BJ (cell line): ENCODE data around the gene HAUS8. TPM values are rescaled to one million over a fixed set of nuclear protein-coding genes. Genes with fewer than 3 reads are reported as not detected.

Experiments used
- CTCF ChIA-PET: fragments of 350-600 bp; formaldehyde crosslinking; extraction: SDS; loops from one replicate; lab custom pipeline; 2021; ENCODE audit warnings: antibody characterized with exemption, inconsistent platforms; lab: Yijun Ruan, JAX
- POLR2A ChIA-PET: fragments of 300-600 bp; sonication (Branson Sonifier 250); formaldehyde crosslinking; extraction: SDS; loops from one replicate; lab custom pipeline; 2021; ENCODE audit warnings: antibody characterized with exemption; lab: Charles Lee
- DNase-seq: peaks from one replicate; pipeline ENCODE4 v3.0.0-alpha.2; 2011; ENCODE audit warnings: low read depth
- H3K27me3 ChIP-seq: 2 replicates; pipeline ENCODE4 v1.6.0; 2011; ENCODE audit warnings: low read length; ENCODE audit not compliant: control insufficient read depth, insufficient read depth
- H3K36me3 ChIP-seq: 2 replicates; pipeline ENCODE4 v1.5.1; 2011; ENCODE audit warnings: low read length; ENCODE audit not compliant: control insufficient read depth, insufficient read depth
- H3K4me3 ChIP-seq: 2 replicates; pipeline ENCODE4 v1.5.1; 2011; ENCODE audit warnings: low read depth, mild to moderate bottlenecking, control low read depth, low read length
- polyA plus RNA-seq: library from polyadenylated mRNA; depleted of rRNA; stranded (reverse); fragments of >200 nt; gene quantifications from 2 replicates; pipeline ENCODE4 v1.2.3, GENCODE V29; 2011
- TF ChIP-seq, protein P1 (sequence below): IDR thresholded peaks from 2 replicates; pipeline ENCODE4 v1.5.1; 2011; ENCODE audit warnings: low read depth, mild to moderate bottlenecking, control low read depth, inconsistent platforms, low read length, moderate library complexity; ENCODE audit not compliant: insufficient read depth

HAUS8 gene
- polyA plus RNA-seq, 1 experiment = 14.0 TPM

DNA sequence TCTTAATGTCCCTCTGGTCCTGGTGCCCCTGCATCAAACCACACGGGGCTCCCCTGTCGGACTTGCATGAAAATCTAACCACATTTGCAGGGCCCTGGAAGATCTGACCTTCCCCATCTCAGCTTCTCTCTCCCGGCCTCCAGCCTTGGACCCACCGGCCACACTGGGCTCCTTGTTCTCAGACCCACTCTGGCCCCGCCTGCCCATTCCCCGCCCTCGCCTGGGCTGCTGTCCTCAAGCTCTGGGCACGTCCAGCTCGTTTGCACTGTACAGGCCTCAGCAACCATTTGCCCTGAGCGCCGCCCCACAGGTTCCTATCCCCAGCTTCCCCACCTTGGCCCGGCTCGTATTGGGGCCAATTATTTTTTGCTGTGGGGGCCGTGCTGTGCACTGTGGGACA is 10.9 kb upstream of the HAUS8 start:
- ChIA-PET POLR2A (no interaction called here), CTCF (interaction anchor here (1.0 kb wide), 1 partner anchor 13 kb away, joined by 3 read pairs; no protein-coding TSS in a partner anchor)
- DNase-seq = no peak
- H3K36me3 ChIP-seq = peaks cover 2% of the 10 kb centered on the region; the same call in 1 of the 2 replicates
- H3K27me3 ChIP-seq = no peaks in the 10 kb centered on the region
- no peak overlapping the region for H3K4me3 ChIP-seq
- TF ChIP-seq, protein P1, sequence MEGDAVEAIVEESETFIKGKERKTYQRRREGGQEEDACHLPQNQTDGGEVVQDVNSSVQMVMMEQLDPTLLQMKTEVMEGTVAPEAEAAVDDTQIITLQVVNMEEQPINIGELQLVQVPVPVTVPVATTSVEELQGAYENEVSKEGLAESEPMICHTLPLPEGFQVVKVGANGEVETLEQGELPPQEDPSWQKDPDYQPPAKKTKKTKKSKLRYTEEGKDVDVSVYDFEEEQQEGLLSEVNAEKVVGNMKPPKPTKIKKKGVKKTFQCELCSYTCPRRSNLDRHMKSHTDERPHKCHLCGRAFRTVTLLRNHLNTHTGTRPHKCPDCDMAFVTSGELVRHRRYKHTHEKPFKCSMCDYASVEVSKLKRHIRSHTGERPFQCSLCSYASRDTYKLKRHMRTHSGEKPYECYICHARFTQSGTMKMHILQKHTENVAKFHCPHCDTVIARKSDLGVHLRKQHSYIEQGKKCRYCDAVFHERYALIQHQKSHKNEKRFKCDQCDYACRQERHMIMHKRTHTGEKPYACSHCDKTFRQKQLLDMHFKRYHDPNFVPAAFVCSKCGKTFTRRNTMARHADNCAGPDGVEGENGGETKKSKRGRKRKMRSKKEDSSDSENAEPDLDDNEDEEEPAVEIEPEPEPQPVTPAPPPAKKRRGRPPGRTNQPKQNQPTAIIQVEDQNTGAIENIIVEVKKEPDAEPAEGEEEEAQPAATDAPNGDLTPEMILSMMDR = no peak

DNA sequence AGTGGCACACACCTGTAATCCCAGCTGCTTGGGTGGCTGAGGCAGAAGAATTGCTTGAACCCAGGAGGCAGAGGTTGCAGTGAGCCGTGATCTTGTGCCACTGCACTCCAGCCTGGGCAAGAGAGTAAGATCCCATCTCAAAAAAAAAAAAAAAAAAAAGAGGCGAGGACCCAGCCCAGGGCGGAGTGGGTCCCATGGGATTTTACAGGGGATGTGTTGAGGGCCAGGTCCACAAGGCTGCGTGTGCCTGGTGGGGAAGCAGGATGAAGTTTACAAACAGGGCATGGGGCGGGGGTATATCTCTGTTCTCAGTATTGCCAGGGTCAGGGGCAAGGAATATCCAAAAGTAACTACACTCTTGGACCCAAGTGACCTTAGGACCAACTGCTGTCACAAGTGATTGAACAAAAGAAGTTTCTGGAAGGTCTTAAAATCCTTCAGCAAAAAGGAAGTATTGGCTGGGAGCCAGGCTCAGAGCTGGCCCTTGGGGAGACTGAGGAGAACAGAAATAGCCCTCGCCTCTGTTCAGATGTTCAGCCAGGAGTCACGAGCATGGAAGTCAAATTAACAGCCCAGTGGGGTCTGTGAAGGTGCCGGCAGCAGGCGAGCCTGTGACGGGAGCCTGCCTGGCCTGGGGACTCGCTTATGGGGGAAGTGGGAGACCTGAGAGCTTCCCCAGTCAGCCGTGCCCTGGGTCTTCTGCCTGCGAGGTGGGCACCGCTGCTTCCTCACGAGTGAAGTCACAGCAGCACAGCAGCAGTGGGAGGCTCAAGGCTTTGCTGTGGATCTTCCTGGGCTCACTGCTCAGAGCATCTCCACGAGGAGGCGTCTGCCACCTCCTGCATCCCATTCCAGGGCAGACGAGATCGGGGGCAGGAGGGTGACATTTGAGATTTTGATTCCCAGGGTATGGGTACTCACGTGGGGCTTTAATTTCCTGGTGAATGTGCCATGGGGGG is 6.7 kb upstream of the HAUS8 start:
- CTCF ChIA-PET = no interaction called here
- Histone ChIP-seq H3K36me3 (peaks cover 2% of the 10 kb centered on the region; the same call in 1 of the 2 replicates), H3K27me3 (no peaks in the 10 kb centered on the region), H3K4me3 (no peak overlapping the region)
- POLR2A ChIA-PET = no interaction called here
- TF ChIP-seq, protein P1 = no peak
- DNase-seq = no peak

DNA sequence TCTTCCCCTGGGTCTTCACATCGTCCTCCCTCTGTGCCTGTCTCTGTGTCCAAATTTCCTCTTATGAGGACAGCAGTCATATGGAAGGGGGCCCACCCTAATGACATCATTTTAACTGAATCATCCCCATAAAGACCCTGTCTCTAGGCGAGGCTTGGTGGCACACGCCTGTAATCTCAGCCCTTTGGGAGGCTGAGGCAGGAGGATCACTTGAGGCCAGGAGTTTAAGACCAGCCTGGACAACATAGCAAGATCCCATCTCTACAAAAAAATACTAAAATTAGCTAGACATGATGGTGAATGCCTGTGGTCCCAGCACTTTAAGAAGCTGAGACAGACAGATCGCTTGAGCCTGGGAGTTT is 5.2 kb upstream of the HAUS8 start:
- TF ChIP-seq, protein P1 = no peak
- ChIA-PET CTCF (no interaction called here), POLR2A (interaction anchor here (0.6 kb wide), 1 partner anchor 54 kb away, joined by 5 read pairs; no protein-coding TSS in a partner anchor)
- H3K4me3 ChIP-seq = no peak overlapping the region
- no peaks in the 10 kb centered on the region for H3K36me3 ChIP-seq
- no peak for DNase-seq
- no peaks in the 10 kb centered on the region for H3K27me3 ChIP-seq

DNA sequence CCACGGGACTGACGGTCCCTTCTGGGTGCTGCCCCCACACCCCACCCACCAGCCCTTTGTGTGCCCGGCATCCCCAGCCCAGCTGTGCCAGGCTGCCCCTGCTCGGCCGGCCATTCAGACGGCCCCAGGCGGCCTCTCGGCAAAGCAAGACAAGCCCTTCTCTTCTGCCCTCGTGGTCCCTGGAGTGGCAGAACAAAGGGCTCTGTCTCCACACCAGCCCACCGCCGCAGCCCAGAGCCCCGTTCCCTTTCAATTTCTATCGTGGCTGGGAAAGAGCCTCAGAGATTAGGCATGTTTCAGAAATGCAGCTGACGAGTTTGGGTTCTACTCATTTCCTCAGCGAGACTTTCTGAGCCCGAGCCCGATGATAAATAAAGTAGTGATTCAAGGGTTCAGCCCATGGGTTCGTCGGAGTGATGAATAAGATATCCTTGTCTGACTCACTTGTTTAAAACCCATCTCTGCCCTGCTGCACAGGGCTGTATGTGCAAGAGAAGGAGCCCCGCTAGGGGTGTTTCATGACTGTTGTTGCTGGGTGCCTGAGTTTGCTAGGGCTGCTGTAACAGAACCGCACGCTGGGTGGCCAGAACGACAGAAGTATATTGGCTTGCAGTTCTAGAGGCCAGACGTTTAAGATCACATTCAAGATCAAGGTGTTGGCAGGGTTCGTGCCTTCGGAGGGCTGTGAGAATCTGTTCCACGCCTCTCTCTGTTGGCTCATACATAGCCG is 4.6 kb upstream of the HAUS8 start:
- Histone ChIP-seq H3K27me3 (no peaks in the 10 kb centered on the region), H3K4me3 (peak overlapping the region; percentile 48), H3K36me3 (no peaks in the 10 kb centered on the region)
- TF ChIP-seq, protein P1 = peak; percentile 73
- ChIA-PET POLR2A (interaction anchor here (0.6 kb wide), 1 partner anchor 54 kb away, joined by 5 read pairs; no protein-coding TSS in a partner anchor), CTCF (interaction anchor here (0.6 kb wide), 1 partner anchor 11 kb away, joined by 3 read pairs; no protein-coding TSS in a partner anchor)
- DNase-seq = peak; percentile 92
